ENCODE data around the gene SF3A2. TPM values are rescaled to one million over a fixed set of nuclear protein-coding genes. Genes with fewer than 3 reads are reported as not detected.
A peak's percentile ranks its signal among the peaks of the same experiment; 100 is the strongest.

The SF3A2 gene
- total RNA-seq, 1 experiment from 2014 or later, result 184 TPM

- TF ChIP-seq ATF3 (CRISPR knock-in tag; conservative IDR thresholded peaks at IDR 0.05) (no peak), ATF2 (CRISPR knock-in tag; IDR thresholded peaks at IDR 0.05; ENCODE audit: borderline replicate concordance, low read depth) (no peak), ATF1 (CRISPR knock-in tag; IDR thresholded peaks at IDR 0.05) (no peak), E2F1 (CRISPR knock-in tag; IDR thresholded peaks at IDR 0.05) (no peak)
Observed at GRCh38 chr19:2223959-2224358, 12.7 kb upstream of the SF3A2 start (continued).

- no peak for ATAC-seq
- ChIA-PET CTCF (interaction anchor here (1.0 to 1.6 kb wide), 2 partner anchors 26 to 69 kb away, joined by 3 to 7 read pairs; no protein-coding TSS in a partner anchor), POLR2A (no interaction called here)
- Mint-ChIP-seq H3K27me3 (ENCODE audit: low read depth) (no peaks in the 10 kb centered on the region), H3K27ac (peak overlapping the region; percentile 94), H3K4me1 (no peaks in the 10 kb centered on the region), H3K36me3 (peaks cover 27% of the 10 kb centered on the region), H3K9me3 (no peaks in the 10 kb centered on the region), H3K4me3 (no peak overlapping the region)
- no peak for DNase-seq (ENCODE audit: low spot score)
- TF ChIP-seq NFYB (CRISPR knock-in tag; conservative IDR thresholded peaks at IDR 0.05; ENCODE audit: low read depth) (no peak), ERG (CRISPR knock-in tag; IDR thresholded peaks at IDR 0.05) (no peak), USF2 (CRISPR knock-in tag; IDR thresholded peaks at IDR 0.05) (no peak), E2F1 (CRISPR knock-in tag; IDR thresholded peaks at IDR 0.05) (no peak), SMAD4 (CRISPR knock-in tag; IDR thresholded peaks at IDR 0.05) (no peak), ZNF121 (CRISPR knock-in tag; IDR thresholded peaks at IDR 0.05) (no peak), EMX1 (CRISPR knock-in tag; IDR thresholded peaks at IDR 0.05) (no peak), CBFB (CRISPR knock-in tag; IDR thresholded peaks at IDR 0.05; ENCODE audit: low read depth) (no peak), IRF2 (CRISPR knock-in tag; IDR thresholded peaks at IDR 0.05; ENCODE audit: borderline replicate concordance, low read depth) (no peak), ZMAT4 (CRISPR knock-in tag; IDR thresholded peaks at IDR 0.05) (no peak), ZNF416 (CRISPR knock-in tag; IDR thresholded peaks at IDR 0.05) (no peak), AR (CRISPR knock-in tag; IDR thresholded peaks at IDR 0.05) (no peak), AFF4 (CRISPR knock-in tag; IDR thresholded peaks at IDR 0.05; ENCODE audit: borderline replicate concordance) (no peak), FOXP1 (CRISPR knock-in tag; IDR thresholded peaks at IDR 0.05; ENCODE audit: borderline replicate concordance) (no peak), JUN (CRISPR knock-in tag; IDR thresholded peaks at IDR 0.05) (no peak), FOXP4 (CRISPR knock-in tag; IDR thresholded peaks at IDR 0.05) (no peak)
Observed at GRCh38 chr19:2224754-2225349, 11.8 kb upstream of the SF3A2 start.
